ENCODE measurements around the gene SPOCD1. TPM values are rescaled to one million over a fixed set of nuclear protein-coding genes. Genes with fewer than 3 reads are reported as not detected.

Gene SPOCD1
- total and polyA plus RNA-seq, 2 of the 4 experiments (the other 2 are of a cell fraction), result 59.7 to 132 TPM

DNA sequence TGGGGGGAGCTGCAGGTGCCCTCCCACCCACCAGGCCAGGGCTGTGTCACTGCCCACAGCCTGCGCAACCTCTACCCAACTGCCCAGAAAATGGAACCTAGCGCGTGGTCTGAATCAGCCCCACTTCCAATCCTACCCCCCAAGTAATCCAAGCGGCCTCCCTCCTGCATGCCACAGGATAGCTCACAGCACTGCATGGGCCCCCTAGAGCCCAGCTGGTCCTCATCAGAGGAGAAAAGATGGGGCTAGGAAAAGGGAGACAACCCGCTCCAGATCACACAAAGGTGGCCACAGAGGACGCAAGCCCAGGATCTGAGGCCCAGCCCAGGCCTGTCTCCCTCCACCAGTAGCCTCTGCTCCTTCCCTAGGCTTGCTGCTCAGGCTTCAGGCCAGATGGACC lies 57.8 kb downstream of the SPOCD1 start:
- no TSS peak for BruUV-seq (replicated peaks)
- no peak overlapping the region for H4K8ac ChIP-seq (ENCODE audit: low read depth in 2 of 2, low read length in 2 of 2)
- no peak overlapping the region for H2AK5ac ChIP-seq (ENCODE audit: low read depth, low read length)
- no peak overlapping the region for H3K23ac ChIP-seq (ENCODE audit: low read depth, low read length)
- H3K4me3 ChIP-seq (ENCODE audit: insufficient read depth, low read depth, low read length), result no peak overlapping the region
- H3K18ac ChIP-seq (ENCODE audit: low read depth, low read length), result no peak overlapping the region
- no peak overlapping the region for H2BK120ac ChIP-seq (ENCODE audit: low read depth, low read length)
- H2BK20ac ChIP-seq (ENCODE audit: low read depth, low read length), result no peak overlapping the region
- WGBS, 2 experiments (ENCODE audit: extremely low coverage in 2 of 2, insufficient read length in 1 of 2), result no CpG with 5 or more reads among the region's 6 CpGs
- no peak overlapping the region for H2BK15ac ChIP-seq (ENCODE audit: low read depth, low read length)
- ATAC-seq (ENCODE audit: low read depth), result no peak
- dilution Hi-C loops (cut with HindIII; ENCODE audit: low sequenced_read_pairs, unreplicated experiment) (no loop called here), in situ Hi-C loops (cut with MboI; ENCODE audit: low sequenced_read_pairs) (no loop called here), intact Hi-C loops (cut with micrococcal nuclease) (no loop called here)
- 0 out of 2 replicates have a peak, but pooled peaks cover 6% of the 10 kb centered on the region for H4K20me1 ChIP-seq (ENCODE audit: insufficient read depth, low read length)
- H3K9ac ChIP-seq (ENCODE audit: low read depth, low read length), result no peak overlapping the region
- no peak overlapping the region for H2AK9ac ChIP-seq (replicated peaks; ENCODE audit: low read depth, low read length, poor library complexity)
- H3K4me1 ChIP-seq (ENCODE audit: control insufficient read depth, insufficient read depth, low read length), result peaks cover 32% of the 10 kb centered on the region
- no peak overlapping the region for H4K5ac ChIP-seq (ENCODE audit: low read depth, low read length)
- no peak overlapping the region for H2AFZ ChIP-seq (replicated peaks; ENCODE audit: low read length, poor library complexity)
- H3K27me3 ChIP-seq (ENCODE audit: control insufficient read depth, insufficient read depth, low read length), result no peaks in the 10 kb centered on the region
- TF ChIP-seq MAZ (IDR thresholded peaks at IDR 0.05; ENCODE audit: borderline replicate concordance, low read depth, low read length) (no peak), CEBPB (IDR thresholded peaks at IDR 0.05; ENCODE audit: low read depth, low read length) (no peak), POLR2A (IDR thresholded peaks at IDR 0.05; ENCODE audit: low read depth, low read length) (no peak), NFE2L2 (IDR thresholded peaks at IDR 0.05; ENCODE audit: low read depth, low read length) (no peak), SMC3 (IDR thresholded peaks at IDR 0.05; ENCODE audit: low read depth, low read length) (no peak), RAD21 (IDR thresholded peaks at IDR 0.05; ENCODE audit: low read length) (no peak), MAFK (IDR thresholded peaks at IDR 0.05; ENCODE audit: low read depth, low read length) (no peak), MXI1 (IDR thresholded peaks at IDR 0.05; ENCODE audit: borderline replicate concordance, low read depth, low read length) (no peak), FOS (IDR thresholded peaks at IDR 0.05; ENCODE audit: low read depth, low read length) (no peak), RCOR1 (IDR thresholded peaks at IDR 0.05; ENCODE audit: insufficient replicate concordance, low read length) (no peak), RFX5 (IDR thresholded peaks at IDR 0.05; ENCODE audit: low read depth, low read length) (no peak)
- TF ChIP-seq, protein P1, sequence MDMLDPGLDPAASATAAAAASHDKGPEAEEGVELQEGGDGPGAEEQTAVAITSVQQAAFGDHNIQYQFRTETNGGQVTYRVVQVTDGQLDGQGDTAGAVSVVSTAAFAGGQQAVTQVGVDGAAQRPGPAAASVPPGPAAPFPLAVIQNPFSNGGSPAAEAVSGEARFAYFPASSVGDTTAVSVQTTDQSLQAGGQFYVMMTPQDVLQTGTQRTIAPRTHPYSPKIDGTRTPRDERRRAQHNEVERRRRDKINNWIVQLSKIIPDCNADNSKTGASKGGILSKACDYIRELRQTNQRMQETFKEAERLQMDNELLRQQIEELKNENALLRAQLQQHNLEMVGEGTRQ (IDR thresholded peaks at IDR 0.05; ENCODE audit: low read depth, low read length), result no peak
- TF ChIP-seq, protein P2, sequence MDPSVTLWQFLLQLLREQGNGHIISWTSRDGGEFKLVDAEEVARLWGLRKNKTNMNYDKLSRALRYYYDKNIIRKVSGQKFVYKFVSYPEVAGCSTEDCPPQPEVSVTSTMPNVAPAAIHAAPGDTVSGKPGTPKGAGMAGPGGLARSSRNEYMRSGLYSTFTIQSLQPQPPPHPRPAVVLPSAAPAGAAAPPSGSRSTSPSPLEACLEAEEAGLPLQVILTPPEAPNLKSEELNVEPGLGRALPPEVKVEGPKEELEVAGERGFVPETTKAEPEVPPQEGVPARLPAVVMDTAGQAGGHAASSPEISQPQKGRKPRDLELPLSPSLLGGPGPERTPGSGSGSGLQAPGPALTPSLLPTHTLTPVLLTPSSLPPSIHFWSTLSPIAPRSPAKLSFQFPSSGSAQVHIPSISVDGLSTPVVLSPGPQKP (IDR thresholded peaks at IDR 0.05; ENCODE audit: borderline replicate concordance, low read depth, low read length), result no peak
- no peaks in the 10 kb centered on the region for H3K9me3 ChIP-seq (ENCODE audit: control insufficient read depth, insufficient read depth, low read length)
- POLR2A ChIA-PET (ENCODE audit: unreplicated experiment), result no interaction called here
- H3K4me2 ChIP-seq (ENCODE audit: low read depth, low read length), result no peak overlapping the region
- no peaks in the 10 kb centered on the region for H3K36me3 ChIP-seq (ENCODE audit: control insufficient read depth, insufficient read depth, low read length)
- CTCF ChIA-PET, result no interaction called here
- H3K56ac ChIP-seq (ENCODE audit: extremely low read depth, insufficient read depth, low read length), result no peak overlapping the region
- DNase-seq, result no peak
- H4K91ac ChIP-seq (ENCODE audit: insufficient read depth, low read depth, low read length), result no peak overlapping the region
- H3K14ac ChIP-seq (replicated peaks; ENCODE audit: low read depth, low read length), result no peak overlapping the region
- no peak overlapping the region for H3K4ac ChIP-seq (ENCODE audit: low read depth, low read length)
- H3K9me1 ChIP-seq (ENCODE audit: insufficient read depth, low read length), result peaks cover 15% of the 10 kb centered on the region
- H3K27ac ChIP-seq (ENCODE audit: insufficient read depth, low read length), result no peak overlapping the region
- no peak overlapping the region for H2BK5ac ChIP-seq (ENCODE audit: low read depth, low read length, poor library complexity, severe bottlenecking)
- H3K79me1 ChIP-seq (ENCODE audit: low read depth in 1 of 2, low read length in 2 of 2), result peaks cover 0 to 32% of the 10 kb centered on the region in 2 experiments; a peak in 2 of 4 replicates
